Epidermal melanocyte (primary cell): ENCODE results near the gene SMKR1.
"Not testable (repeated sequence)": the region's sequence is repeated elsewhere in the genome, so short reads cannot be mapped to it uniquely, and the experiment has no call there.

Experiments
- DNase-seq: peaks from one replicate; pipeline ENCODE4 v3.0.0; 2011; ENCODE audit warnings: low spot score; ENCODE audit not compliant: insufficient read length

SMKR1 gene

GRCh38 chr7:129501760-129502707 lies at the start of gene SMKR1:
Gene SMKR1 (plus strand): TSS chr7:129502531. CDS start chr7:129502825, 294 bp downstream.
- peak; percentile 59 for DNase-seq

GRCh38 chr7:129452589-129453231 lies 49.6 kb upstream of the SMKR1 start:
- no peak for DNase-seq

- no peak for DNase-seq
Measured at GRCh38 chr7:129453510-129454248, 48.7 kb upstream of the SMKR1 start.

GRCh38 chr7:129454249-129454551 lies 48.1 kb upstream of the SMKR1 start:
- DNase-seq, result no peak

GRCh38 chr7:129456421-129456820 lies 45.9 kb upstream of the SMKR1 start:
- DNase-seq, result no peak

- no peak for DNase-seq
Measured at GRCh38 chr7:129457101-129457500, 45.2 kb upstream of the SMKR1 start.

GRCh38 chr7:129458171-129458570 lies 44.2 kb upstream of the SMKR1 start:
- DNase-seq, result no peak

- DNase-seq, result no peak
Measured at GRCh38 chr7:129461809-129462208, 40.5 kb upstream of the SMKR1 start.

GRCh38 chr7:129462420-129462819 lies 39.9 kb upstream of the SMKR1 start:
- no peak for DNase-seq

- no peak for DNase-seq
Measured at GRCh38 chr7:129464194-129464593, 38.1 kb upstream of the SMKR1 start.

GRCh38 chr7:129465080-129465479 lies 37.3 kb upstream of the SMKR1 start:
- no peak for DNase-seq

GRCh38 chr7:129466796-129467195 lies 35.5 kb upstream of the SMKR1 start:
- DNase-seq, result no peak

GRCh38 chr7:129468087-129468486 lies 34.2 kb upstream of the SMKR1 start:
- DNase-seq, result no peak

- no peak for DNase-seq
Measured at GRCh38 chr7:129468547-129468946, 33.8 kb upstream of the SMKR1 start.

- no peak for DNase-seq
Measured at GRCh38 chr7:129469930-129470329, 32.4 kb upstream of the SMKR1 start.

- DNase-seq, result no peak
Measured at GRCh38 chr7:129470411-129470810, 31.9 kb upstream of the SMKR1 start.

GRCh38 chr7:129471402-129471827 lies 30.9 kb upstream of the SMKR1 start:
- no peak for DNase-seq

- DNase-seq, result not testable (repeated sequence)
Measured at GRCh38 chr7:129475931-129476330, 26.4 kb upstream of the SMKR1 start.

- DNase-seq, result not testable (repeated sequence)
Measured at GRCh38 chr7:129476398-129476797, 25.9 kb upstream of the SMKR1 start.

- no peak for DNase-seq
Measured at GRCh38 chr7:129479831-129480230, 22.5 kb upstream of the SMKR1 start.

GRCh38 chr7:129480674-129481363 lies 21.5 kb upstream of the SMKR1 start:
- no peak for DNase-seq
